K562 (cell line): ENCODE data around the gene BBS1. TPM values are rescaled to one million over a fixed set of nuclear protein-coding genes. Genes with fewer than 3 reads are reported as not detected.

Experiments used
- ATF6 ChIP-seq: sonication (generic); formaldehyde crosslinking; IDR thresholded peaks from 2 replicates; pipeline ENCODE4 v1.4.0; 2020; ENCODE audit warnings: mild to moderate bottlenecking, missing genetic modification reagents
- ETV6 ChIP-seq, 3 experiments: fragments of 150-350 bp in 1 of 3; sonication (generic) in 1 of 3; formaldehyde crosslinking in 1 of 3; IDR thresholded peaks; 2 replicates each; pipeline versions ENCODE4 v1.6.1 to v1.8.0; 2014 to 2022; ENCODE audit warnings: borderline replicate concordance in 2 of 3, low read depth in 2 of 3, antibody characterized with exemption in 1 of 3, low read length in 1 of 3, mild to moderate bottlenecking in 1 of 3, missing genetic modification reagents in 1 of 3
- HEY1 ChIP-seq: fragments of 250-450 bp; sonication (Bioruptor Pico); IDR thresholded peaks from 2 replicates; pipeline ENCODE4 v1.5.0; 2020; ENCODE audit warnings: mild to moderate bottlenecking, moderate library complexity, borderline replicate concordance
- MNT ChIP-seq, 2 experiments: fragments of 450-650 bp; conservative IDR thresholded peaks; 2 replicates each; pipeline ENCODE4 v1.6.1; 2017; ENCODE audit warnings: mild to moderate bottlenecking in 2 of 2, moderate library complexity in 2 of 2
- MTA1 ChIP-seq: fragments of 450-650 bp; IDR thresholded peaks from 2 replicates; pipeline ENCODE4 v1.6.1; 2017; ENCODE audit warnings: borderline replicate concordance
- MTF1 ChIP-seq: fragments of 250-450 bp; sonication (Bioruptor Pico); IDR thresholded peaks from 2 replicates; pipeline ENCODE4 v1.9.0; 2021; ENCODE audit warnings: moderate library complexity, mild to moderate bottlenecking, inconsistent platforms, borderline replicate concordance
- NCOA1 ChIP-seq: fragments of 450-650 bp; IDR thresholded peaks from 2 replicates; pipeline ENCODE4 v1.6.1; 2016; ENCODE audit warnings: low read depth
- SLC30A9 ChIP-seq: fragments of 250-450 bp; sonication (Bioruptor Pico); IDR thresholded peaks from 2 replicates; pipeline ENCODE4 v1.8.0; 2022; ENCODE audit warnings: mild to moderate bottlenecking, moderate library complexity
- SRF ChIP-seq, 2 experiments: fragments of 250-450, 450-650 bp in 1 of 2; sonication (Bioruptor Pico) in 1 of 2; sonication (generic) in 1 of 2; formaldehyde crosslinking; IDR thresholded peaks; 2 replicates each; pipeline versions ENCODE4 v1.5.0 to v1.5.1; 2020 to 2022; ENCODE audit warnings: mild to moderate bottlenecking in 1 of 2, missing genetic modification reagents in 1 of 2
- SRSF3 ChIP-seq: fragments of 200-400 bp; formaldehyde crosslinking; IDR thresholded peaks from 2 replicates; pipeline ENCODE4 v1.6.1; 2016; ENCODE audit warnings: mild to moderate bottlenecking, low read length, moderate library complexity; ENCODE audit not compliant: insufficient read depth
- TOE1 ChIP-seq, 2 experiments: fragments of 450-650 bp in 1 of 2; sonication (generic) in 1 of 2; formaldehyde crosslinking in 1 of 2; IDR thresholded peaks; 2 replicates each; pipeline versions ENCODE4 v1.7.1 to v1.8.0; 2016 to 2022; ENCODE audit warnings: borderline replicate concordance in 2 of 2, mild to moderate bottlenecking in 2 of 2, antibody characterized with exemption in 1 of 2, inconsistent platforms in 1 of 2, low read depth in 1 of 2, missing genetic modification reagents in 1 of 2, moderate library complexity in 1 of 2
- ZNF140 ChIP-seq: fragments of 250-450 bp; sonication (Bioruptor Pico); IDR thresholded peaks from 2 replicates; pipeline ENCODE4 v1.8.0; 2021; ENCODE audit warnings: moderate library complexity, mild to moderate bottlenecking, inconsistent platforms
- ZNF41 ChIP-seq: fragments of 250-450 bp; sonication (Bioruptor Pico); conservative IDR thresholded peaks from 2 replicates; pipeline ENCODE4 v1.4.0; 2020; ENCODE audit warnings: mild to moderate bottlenecking
- ZNF609 ChIP-seq: sonication (generic); formaldehyde crosslinking; IDR thresholded peaks from 2 replicates; pipeline ENCODE4 v1.8.1; 2023; ENCODE audit warnings: missing genetic modification reagents, mild to moderate bottlenecking, borderline replicate concordance
- ZNF639 ChIP-seq, 2 experiments: fragments of 200-800 bp in 1 of 2; sonication (Bioruptor generic) in 1 of 2; sonication (generic) in 1 of 2; formaldehyde crosslinking in 1 of 2; IDR thresholded peaks in 1 of 2; conservative IDR thresholded peaks in 1 of 2; 2 replicates each; pipeline versions ENCODE4 v1.5.0 to v1.6.1; 2016 to 2020; ENCODE audit warnings: missing compliant biosample characterization in 1 of 2, missing genetic modification characterization in 1 of 2, missing genetic modification reagents in 1 of 2
- polyA plus RNA-seq, 8 experiments: library from polyadenylated mRNA; depleted of rRNA in 4 of 8; stranded (reverse) in 5 of 8; unstranded in 3 of 8; fragments of >200 nt; fragmentation: Nextera tagmentation in 2 of 8; fragmentation: Illumina TruSeq in 1 of 8; extraction: Ambion mirVana in 2 of 8; extraction: Trizol in 1 of 8; gene quantifications; 2 replicates each; pipeline versions ENCODE4 v1.2.1 to v1.2.3, GENCODE V29; 2011 to 2014; ENCODE audit warnings: inconsistent platforms in 1 of 8, missing spikeins in 1 of 8
- total RNA-seq, 7 experiments: library from RNA; depleted of rRNA in 6 of 7; stranded (reverse); fragments of >200 nt in 6 of 7; fragmentation: Illumina TruSeq in 2 of 7; extraction: Trizol in 2 of 7; gene quantifications; 2 replicates each; pipeline versions ENCODE4 v1.2.1 to v1.2.3, GENCODE V29; 2011 to 2021; ENCODE audit warnings: low replicate concordance in 1 of 7

The BBS1 gene
- total and polyA plus RNA-seq, 9 of the 15 experiments (the other 6 are each of a cell fraction or from before 2014, with no cell fraction given): 9.0 to 19.8 (median 12.1) TPM

- no peak for TF ChIP-seq ZNF609 (CRISPR knock-in tag)
- TF ChIP-seq ZNF140 (CRISPR knock-in tag): no peak
- peak; percentile 83 to 94 for TF ChIP-seq MNT (conservative IDR thresholded peaks at IDR 0.05)
- no peak for TF ChIP-seq HEY1 (CRISPR knock-in tag)
- TF ChIP-seq NCOA1: no peak
- no peak for TF ChIP-seq ZNF41
- TF ChIP-seq ETV6 (IDR thresholded peaks at IDR 0.05; ENCODE audit: borderline replicate concordance in 1 of 2, low read depth in 2 of 2, low read length in 1 of 2): no peak
- TF ChIP-seq ETV6 (CRISPR knock-in tag; IDR thresholded peaks at IDR 0.05; ENCODE audit: borderline replicate concordance): no peak
- TF ChIP-seq MTA1: no peak
- no peak for TF ChIP-seq SRSF3
- TF ChIP-seq ZNF639 (CRISPR knock-in tag; conservative IDR thresholded peaks at IDR 0.05 in 1 of 2, IDR thresholded peaks at IDR 0.05 in 1 of 2): no peak
- no peak for TF ChIP-seq TOE1 (IDR thresholded peaks at IDR 0.05; ENCODE audit: borderline replicate concordance)
- no peak for TF ChIP-seq TOE1 (CRISPR knock-in tag; IDR thresholded peaks at IDR 0.05; ENCODE audit: borderline replicate concordance, low read depth)
- TF ChIP-seq SRF (CRISPR knock-in tag; IDR thresholded peaks at IDR 0.05): peak in 1 of 2 experiments; percentile 74; a peak in 1 of 4 replicates
- TF ChIP-seq ATF6: no peak
- TF ChIP-seq SLC30A9 (CRISPR knock-in tag): no peak
- TF ChIP-seq MTF1 (CRISPR knock-in tag): no peak
These were observed 35.4 kb downstream of the BBS1 start, which contains the start of gene ZDHHC24 (continued) for GRCh38 chr11:66545701-66546367.
